Skeletal muscle tissue (tissue), 4 donors: Measurements from ENCODE around the gene CHSY3. TPM values are rescaled to one million over a fixed set of nuclear protein-coding genes. Genes with fewer than 3 reads are reported as not detected.

Experiments used
- H3K27ac ChIP-seq: one replicate; pipeline ENCODE4 v1.7.0; 2013; ENCODE audit warnings: mild to moderate bottlenecking, low read depth, low read length, inconsistent platforms
- H3K27me3 ChIP-seq, 3 donors: one replicate each; pipeline ENCODE4 v1.7.0; 2013; ENCODE audit warnings: low read length in 3 of 3; ENCODE audit not compliant: control insufficient read depth in 3 of 3, insufficient read depth in 3 of 3
- H3K36me3 ChIP-seq, 3 donors: one replicate each; pipeline ENCODE4 v1.7.0; 2013; ENCODE audit warnings: low read length in 3 of 3; ENCODE audit not compliant: control insufficient read depth in 3 of 3, insufficient read depth in 3 of 3
- H3K4me1 ChIP-seq, 3 donors: one replicate each; pipeline ENCODE4 v1.7.0; 2013; ENCODE audit warnings: low read length in 3 of 3, mild to moderate bottlenecking in 3 of 3; ENCODE audit not compliant: control insufficient read depth in 3 of 3, insufficient read depth in 3 of 3
- H3K4me3 ChIP-seq, 3 donors: one replicate each; pipeline ENCODE4 v1.7.0; 2013; ENCODE audit warnings: low read length in 3 of 3
- H3K9ac ChIP-seq, 3 donors: one replicate each; pipeline ENCODE4 v1.7.0; 2013; ENCODE audit warnings: low read length in 3 of 3, mild to moderate bottlenecking in 3 of 3, moderate library complexity in 2 of 3, low read depth in 1 of 3
- H3K9me3 ChIP-seq, 3 donors: one replicate each; pipeline ENCODE4 v1.7.0; 2013; ENCODE audit warnings: low read length in 3 of 3; ENCODE audit not compliant: control insufficient read depth in 3 of 3
- total RNA-seq: library from RNA; depleted of rRNA; stranded (reverse); fragments of >200 nt; gene quantifications from one replicate; pipeline ENCODE4 v1.2.3, GENCODE V29; 2014
- donor health status: Osteomylitis.

The CHSY3 gene
- total RNA-seq, 1 donor from 2014 or later: 12.5 TPM

DNA sequence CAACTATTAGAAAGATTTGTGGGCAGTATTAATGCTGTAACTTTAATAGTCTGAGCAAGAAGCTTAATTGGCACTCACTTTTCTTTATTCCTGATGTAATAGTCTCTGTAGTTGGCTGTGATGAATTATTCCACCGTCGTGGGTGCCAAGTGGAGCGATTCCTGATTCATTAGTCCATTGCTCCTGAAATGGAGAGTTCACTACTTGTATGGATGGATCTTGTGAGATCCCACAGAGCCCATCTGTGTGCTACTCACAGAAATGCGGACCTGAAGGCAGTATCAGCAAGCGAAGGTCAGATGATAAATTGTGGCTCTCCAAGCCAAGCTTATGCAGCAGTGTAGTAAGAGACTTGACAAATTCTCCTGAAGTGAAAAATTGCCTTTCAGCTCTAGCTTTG lies 212.2 kb downstream of the CHSY3 start:
- no peaks in the 10 kb centered on the region for H3K4me1 ChIP-seq
- H3K27me3 ChIP-seq: no peaks in the 10 kb centered on the region
- H3K27ac ChIP-seq: no peak overlapping the region
- H3K36me3 ChIP-seq: no peaks in the 10 kb centered on the region
- no peak overlapping the region for H3K9ac ChIP-seq
- no peaks in the 10 kb centered on the region for H3K9me3 ChIP-seq
- H3K4me3 ChIP-seq: no peak overlapping the region

DNA sequence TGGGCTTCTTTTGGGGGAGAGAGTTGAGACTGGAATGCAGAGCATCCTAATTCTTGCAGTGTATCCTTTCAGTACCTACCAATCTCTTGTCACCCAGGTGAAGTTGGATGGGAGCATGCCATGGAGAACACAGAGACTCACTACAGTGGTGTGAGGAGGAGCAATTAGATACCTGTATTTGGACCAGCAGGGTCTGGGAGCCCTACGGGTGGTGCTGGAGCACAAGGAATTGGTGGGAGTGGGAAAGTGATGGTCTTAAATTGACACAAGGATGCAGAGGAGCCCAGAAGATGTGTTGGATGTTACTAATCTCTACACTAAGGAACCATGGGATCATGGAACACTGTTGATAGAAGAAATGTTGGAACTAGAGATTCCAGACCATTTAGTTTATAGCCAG lies 212.7 kb downstream of the CHSY3 start:
- Histone ChIP-seq H3K4me3 (no peak overlapping the region), H3K27me3 (no peaks in the 10 kb centered on the region), H3K4me1 (no peaks in the 10 kb centered on the region), H3K9me3 (no peaks in the 10 kb centered on the region), H3K27ac (no peak overlapping the region), H3K36me3 (no peaks in the 10 kb centered on the region), H3K9ac (no peak overlapping the region)

DNA sequence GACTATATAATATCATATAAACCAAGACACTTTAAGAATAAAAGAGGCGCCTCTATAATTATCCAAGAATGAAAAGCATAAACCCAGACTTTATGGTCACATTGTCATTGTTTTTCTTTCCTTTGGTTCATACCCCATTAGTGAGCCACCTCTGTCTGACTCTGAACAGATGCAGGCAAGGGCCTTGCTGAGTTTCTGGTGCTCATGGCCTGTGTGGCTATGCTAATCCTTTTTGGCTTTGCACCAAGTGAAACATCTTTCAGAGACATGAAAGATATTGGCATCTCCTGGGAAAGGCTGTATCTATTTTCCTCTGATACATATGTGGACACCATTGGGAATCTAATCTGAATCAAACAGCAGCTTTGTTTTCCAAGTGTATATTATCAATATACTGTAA lies 222.5 kb downstream of the CHSY3 start:
- H3K9me3 ChIP-seq: no peaks in the 10 kb centered on the region
- H3K4me3 ChIP-seq: no peak overlapping the region
- no peaks in the 10 kb centered on the region for H3K27me3 ChIP-seq
- no peak overlapping the region for H3K27ac ChIP-seq
- H3K36me3 ChIP-seq: no peaks in the 10 kb centered on the region
- no peaks in the 10 kb centered on the region for H3K4me1 ChIP-seq
- H3K9ac ChIP-seq: no peak overlapping the region

DNA sequence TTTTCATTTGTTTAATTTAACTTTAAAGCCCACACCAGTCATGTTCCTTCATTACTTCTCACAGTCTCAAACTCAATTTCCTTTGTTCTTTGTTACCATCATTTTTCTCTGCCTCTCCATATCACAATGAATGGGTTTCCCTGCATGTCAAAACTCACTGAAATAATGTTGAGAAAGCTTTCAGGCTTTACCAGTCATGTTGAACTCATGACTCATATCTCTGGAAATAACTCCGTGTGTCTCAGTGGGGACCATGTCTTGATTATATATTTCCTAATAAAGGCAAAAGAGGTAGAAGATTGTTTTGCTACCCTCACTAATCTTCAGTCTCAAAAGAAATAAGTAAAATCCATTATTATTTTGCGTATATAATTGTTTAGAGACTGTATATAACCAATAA lies 231.2 kb downstream of the CHSY3 start:
- peak overlapping the region; percentile 42 for H3K27ac ChIP-seq
- no peaks in the 10 kb centered on the region for H3K9me3 ChIP-seq
- no peaks in the 10 kb centered on the region for H3K36me3 ChIP-seq
- peaks cover 0 to 5% (median 3%) of the 10 kb centered on the region in 3 donors for H3K4me1 ChIP-seq
- H3K9ac ChIP-seq: no peak overlapping the region
- no peaks in the 10 kb centered on the region for H3K27me3 ChIP-seq
- no peak overlapping the region for H3K4me3 ChIP-seq

DNA sequence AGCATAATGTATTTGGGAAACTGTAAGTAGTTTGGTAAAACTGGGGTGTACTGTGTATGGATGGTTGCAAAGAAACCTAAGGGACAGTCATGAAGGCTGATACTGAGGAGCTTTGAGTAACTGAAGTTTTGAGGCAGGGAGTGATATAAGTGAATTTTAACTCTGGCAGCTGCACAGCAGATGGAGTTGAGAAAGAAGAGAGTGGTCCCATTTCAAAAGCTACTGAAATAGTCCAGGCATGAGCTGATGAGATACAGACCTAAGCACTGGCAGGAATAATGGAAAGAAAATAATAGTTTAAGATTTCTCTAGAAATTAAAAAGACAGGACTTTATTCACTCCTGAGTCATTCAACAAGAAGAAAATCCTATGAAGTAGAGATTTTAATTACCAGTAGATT lies 232.0 kb downstream of the CHSY3 start:
- Histone ChIP-seq H3K27ac (peak overlapping the region; percentile 42), H3K4me1 (peaks cover 0 to 5% (median 3%) of the 10 kb centered on the region in 3 donors)

DNA sequence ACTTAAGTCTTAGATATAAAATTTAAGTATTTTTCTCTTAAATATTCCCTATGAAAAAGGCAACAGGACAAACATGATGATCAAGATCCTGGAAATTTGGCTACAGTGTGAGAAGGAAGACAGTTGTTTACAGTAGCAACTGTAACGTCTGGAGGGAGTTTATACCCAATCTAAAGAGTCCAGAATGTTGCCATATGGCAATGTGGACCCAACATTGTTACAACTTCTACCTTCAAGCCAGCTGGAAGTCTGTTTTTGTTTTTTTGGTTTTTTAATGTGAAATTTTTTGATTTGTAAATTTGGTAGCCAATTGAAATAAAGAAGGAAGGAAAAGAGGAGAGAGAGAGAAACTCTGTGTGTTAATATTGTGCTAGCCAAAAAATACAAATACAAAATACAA lies 233.4 kb downstream of the CHSY3 start:
- Histone ChIP-seq H3K4me3 (no peak overlapping the region), H3K4me1 (peaks cover 0 to 5% (median 3%) of the 10 kb centered on the region in 3 donors), H3K36me3 (no peaks in the 10 kb centered on the region), H3K9ac (no peak overlapping the region), H3K27me3 (no peaks in the 10 kb centered on the region), H3K27ac (no peak overlapping the region), H3K9me3 (peaks cover 0 to 1% (median 0%) of the 10 kb centered on the region in 3 donors)

More for the DNA sequence above, 232.0 kb downstream of the CHSY3 start:
- no peaks in the 10 kb centered on the region for H3K27me3 ChIP-seq
- no peaks in the 10 kb centered on the region for H3K9me3 ChIP-seq
- no peaks in the 10 kb centered on the region for H3K36me3 ChIP-seq
- H3K4me3 ChIP-seq: no peak overlapping the region
- no peak overlapping the region for H3K9ac ChIP-seq

DNA sequence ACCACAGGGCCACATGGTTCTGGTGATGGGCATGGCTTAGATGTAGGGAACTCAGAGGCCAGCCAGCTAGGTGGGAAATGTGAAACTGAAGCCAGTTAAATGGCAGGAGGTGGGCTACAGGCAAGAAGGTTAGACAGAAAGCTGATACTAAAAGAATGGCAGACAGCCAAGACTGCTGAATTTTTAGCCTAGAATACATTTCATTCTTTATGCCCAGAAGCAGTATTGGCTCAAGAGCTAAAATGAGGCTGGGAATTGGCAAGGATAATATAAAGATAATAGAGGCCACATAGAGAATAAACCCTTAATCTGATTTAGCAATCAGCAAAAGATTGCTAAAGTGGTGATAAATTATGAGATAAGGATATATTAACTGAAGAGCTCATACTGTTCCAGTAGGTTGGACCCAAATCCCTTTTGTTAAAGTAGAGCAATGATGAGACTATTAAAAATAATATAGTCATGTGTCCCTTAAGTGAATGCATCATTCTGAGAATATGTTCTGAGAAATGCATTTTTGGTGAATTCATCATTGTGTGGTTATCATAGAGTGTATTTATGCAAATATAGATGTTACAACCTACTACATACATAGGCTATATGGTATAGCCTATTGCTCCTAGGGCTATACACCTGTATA lies 234.3 kb downstream of the CHSY3 start:
- Histone ChIP-seq H3K27ac (no peak overlapping the region), H3K4me3 (no peak overlapping the region), H3K9ac (no peak overlapping the region), H3K27me3 (no peaks in the 10 kb centered on the region), H3K9me3 (peaks cover 0 to 2% (median 0%) of the 10 kb centered on the region in 3 donors), H3K36me3 (no peaks in the 10 kb centered on the region), H3K4me1 (peaks cover 0 to 5% (median 3%) of the 10 kb centered on the region in 3 donors)

DNA sequence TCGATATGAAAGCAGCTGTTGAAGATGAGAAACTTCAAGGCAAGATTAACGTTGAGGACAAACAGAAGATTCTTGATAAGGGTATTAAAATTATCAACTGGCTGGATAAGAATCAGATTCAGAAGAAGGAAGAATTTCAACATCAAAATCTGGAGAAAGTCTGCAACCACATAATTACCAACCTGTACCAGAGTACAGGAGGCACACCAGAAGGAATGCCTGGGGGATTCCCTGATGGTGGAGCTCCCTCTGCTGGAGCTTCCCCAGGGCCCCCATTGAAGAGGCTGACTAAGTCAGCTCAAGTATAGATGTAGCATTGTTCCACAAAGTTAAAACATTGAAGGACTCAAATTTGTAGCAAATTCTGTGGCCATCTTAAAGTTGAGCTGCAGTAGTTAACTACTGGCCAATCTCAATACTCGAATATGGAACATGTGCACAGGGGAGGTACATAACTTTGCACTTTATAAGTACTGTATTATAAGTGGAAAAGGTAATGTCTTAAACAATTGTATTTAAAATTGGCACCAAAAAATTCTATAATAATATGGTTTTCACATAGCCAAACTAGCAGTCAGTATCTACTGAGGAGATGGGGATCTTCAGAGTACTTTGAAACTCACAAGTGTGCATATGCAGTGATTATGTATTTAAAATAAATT lies 237.5 kb downstream of the CHSY3 start:
- Histone ChIP-seq H3K9me3 (peaks cover 0 to 2% (median 0%) of the 10 kb centered on the region in 3 donors), H3K4me3 (no peak overlapping the region), H3K36me3 (no peaks in the 10 kb centered on the region), H3K4me1 (peaks cover 0 to 5% (median 3%) of the 10 kb centered on the region in 3 donors), H3K27ac (no peak overlapping the region), H3K27me3 (no peaks in the 10 kb centered on the region), H3K9ac (no peak overlapping the region)

DNA sequence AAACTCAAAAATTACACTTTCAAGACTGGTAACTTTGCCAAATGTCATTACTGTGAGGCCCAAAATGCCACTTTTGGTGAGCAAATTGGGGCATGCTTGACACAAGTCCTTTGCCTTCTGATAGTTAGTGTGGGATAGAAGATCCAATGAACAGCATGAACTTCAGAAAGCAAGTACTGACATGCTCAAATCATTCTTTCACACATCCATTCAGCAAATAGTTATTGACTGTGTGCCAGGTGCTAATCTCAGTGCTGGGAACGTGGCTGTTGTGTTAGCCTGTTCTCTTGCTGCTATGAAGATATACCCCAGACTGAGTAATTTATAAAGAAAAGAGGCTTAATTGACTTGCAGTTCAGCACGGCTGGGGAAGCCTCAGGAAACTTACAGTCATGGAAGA lies 247.0 kb downstream of the CHSY3 start:
- Histone ChIP-seq H3K27me3 (no peaks in the 10 kb centered on the region), H3K27ac (no peak overlapping the region), H3K4me1 (no peaks in the 10 kb centered on the region), H3K9me3 (no peaks in the 10 kb centered on the region), H3K36me3 (no peaks in the 10 kb centered on the region), H3K9ac (no peak overlapping the region), H3K4me3 (no peak overlapping the region)

DNA sequence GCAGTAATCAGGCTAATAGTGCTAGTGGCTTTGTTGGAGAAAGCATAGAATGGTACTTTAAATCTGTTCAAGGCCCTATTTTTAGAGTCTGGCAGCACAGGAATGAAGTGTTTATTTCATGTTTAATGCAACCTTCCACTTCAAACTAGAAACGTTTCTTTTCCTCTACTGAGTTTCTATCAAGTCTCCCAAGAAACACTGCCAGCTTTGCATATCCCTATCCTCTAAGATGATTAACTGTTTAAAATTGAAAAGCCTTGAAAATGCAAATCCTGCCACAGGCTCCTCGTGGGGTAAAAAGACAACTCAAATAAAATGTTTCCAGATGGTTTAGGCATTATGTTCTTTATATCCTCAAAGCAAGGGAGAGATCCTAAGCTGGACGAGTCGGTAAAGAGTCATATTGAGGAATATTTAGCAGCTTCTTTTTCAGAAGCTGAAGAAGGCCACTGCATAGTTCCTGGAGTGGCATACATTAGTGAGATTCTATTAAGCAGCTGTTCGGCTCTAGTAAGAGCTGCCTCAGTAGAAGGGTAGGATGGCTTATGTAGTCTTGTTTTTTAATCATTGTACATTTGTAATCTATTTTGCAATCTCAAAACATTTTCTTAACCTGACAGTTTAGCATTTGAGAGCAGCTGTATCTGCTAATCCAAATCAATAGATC lies 251.2 kb downstream of the CHSY3 start:
- Histone ChIP-seq H3K4me1 (no peaks in the 10 kb centered on the region), H3K9ac (no peak overlapping the region), H3K36me3 (no peaks in the 10 kb centered on the region), H3K27ac (no peak overlapping the region), H3K4me3 (no peak overlapping the region), H3K27me3 (no peaks in the 10 kb centered on the region), H3K9me3 (no peaks in the 10 kb centered on the region)
